ENCODE results near the gene SYTL5.

- TF ChIP-seq CTCF (conservative IDR thresholded peaks at IDR 0.05 in 1 of 2, IDR thresholded peaks at IDR 0.05 in 1 of 2; ENCODE audit: extremely low read depth in 1 of 2, insufficient read depth in 1 of 2, low read depth in 1 of 2, low read length in 2 of 2) = no peak
- no peak for TF ChIP-seq EZH2 (IDR thresholded peaks at IDR 0.05; ENCODE audit: borderline replicate concordance, low read length)
These were observed 19.5 kb upstream of the SYTL5 start for GRCh38 chrX:37986893-37987292.

All from mammary epithelial cell (primary cell).